Right lobe of liver (tissue), 4 donors: ENCODE results near the gene RUVBL1.

Experiments
- CTCF ChIP-seq, 4 donors: fragments of 200-600 bp in 3 of 4; fragments of 450-650 bp in 1 of 4; IDR thresholded peaks; one replicate each; pipeline versions ENCODE4 v1.5.1 to v1.8.0; 2016 to 2022; ENCODE audit warnings: antibody characterized with exemption in 4 of 4, mild to moderate bottlenecking in 2 of 4
- POLR2A ChIP-seq: fragments of 450-650 bp; IDR thresholded peaks from one replicate; pipeline ENCODE4 v1.6.1; 2017; ENCODE audit warnings: antibody characterized with exemption, mild to moderate bottlenecking
- donor health status: DM: no; HTN: no; CAD: no.
- donor health status: DM: no; HTN: no; CAD: no.
- donor health status: DM: no; HTN: yes; CAD: no.

- TF ChIP-seq POLR2A: no peak
- TF ChIP-seq CTCF (IDR thresholded peaks at IDR 0.05): no peak
Measured at GRCh38 chr3:128069271-128069670, 54.3 kb downstream of the RUVBL1 start.
